HG02763 (cell line): ENCODE measurements around the gene CCDC117.
A peak's percentile ranks its signal among the peaks of the same experiment; 100 is the strongest.
"Not testable (repeated sequence)": the region's sequence is repeated elsewhere in the genome, so short reads cannot be mapped to it uniquely, and the experiment has no call there.

ENCODE experiments used
- ATAC-seq: cut with Tn5 transposase; IDR thresholded peaks from one replicate; pipeline ENCODE4 v1.9.1; 2021; ENCODE audit warnings: mild to moderate bottlenecking, moderate library complexity; ENCODE audit not compliant: unreplicated experiment

Gene CCDC117

GRCh38 chr22:28772633-28773460 is at the start of gene CCDC117:
Gene CCDC117 (plus strand): TSS chr22:28772695. CDS start chr22:28772850, 155 bp downstream.
- ATAC-seq = peak; percentile 85

GRCh38 chr22:28728002-28728401 is 44.5 kb upstream of the CCDC117 start:
- no peak for ATAC-seq

GRCh38 chr22:28728621-28729313 is 43.7 kb upstream of the CCDC117 start:
- no peak for ATAC-seq

- ATAC-seq = no peak
Observed at GRCh38 chr22:28730179-28730578, 42.3 kb upstream of the CCDC117 start.

GRCh38 chr22:28734393-28734792 is 38.1 kb upstream of the CCDC117 start:
- no peak for ATAC-seq

GRCh38 chr22:28736301-28737155 is 36.0 kb upstream of the CCDC117 start:
- ATAC-seq = no peak

- ATAC-seq = no peak
Observed at GRCh38 chr22:28737701-28738100, 34.8 kb upstream of the CCDC117 start.

GRCh38 chr22:28738876-28739275 is 33.6 kb upstream of the CCDC117 start:
- not testable (repeated sequence) for ATAC-seq

- no peak for ATAC-seq
Observed at GRCh38 chr22:28741200-28741784, 31.2 kb upstream of the CCDC117 start.

- ATAC-seq = peak; percentile 92
Observed at GRCh38 chr22:28741785-28742561, 30.5 kb upstream of the CCDC117 start, which contains the start of the genes CHEK2 and HSCB. Gene CHEK2 (minus strand): TSS chr22:28741820. CDS start chr22:28734721, 7,099 bp downstream. Gene HSCB (plus strand): TSS chr22:28742039. CDS start chr22:28742096, 57 bp downstream.

- ATAC-seq = no peak
Observed at GRCh38 chr22:28742562-28742962, 29.9 kb upstream of the CCDC117 start.

- no peak for ATAC-seq
Observed at GRCh38 chr22:28743852-28744251, 28.6 kb upstream of the CCDC117 start.

GRCh38 chr22:28750471-28750881 is 22.0 kb upstream of the CCDC117 start:
- no peak for ATAC-seq

- ATAC-seq = not testable (repeated sequence)
Observed at GRCh38 chr22:28754512-28754911, 18.0 kb upstream of the CCDC117 start.

GRCh38 chr22:28759861-28760560 is 12.5 kb upstream of the CCDC117 start:
- ATAC-seq = no peak

GRCh38 chr22:28761449-28761755 is 11.1 kb upstream of the CCDC117 start:
- no peak for ATAC-seq

- not testable (repeated sequence) for ATAC-seq
Observed at GRCh38 chr22:28762000-28762399, 10.5 kb upstream of the CCDC117 start.

- ATAC-seq = no peak
Observed at GRCh38 chr22:28766628-28767027, 5.9 kb upstream of the CCDC117 start.

- no peak for ATAC-seq
Observed at GRCh38 chr22:28768701-28769393, 3.6 kb upstream of the CCDC117 start.
